AG09319 (cell line): ENCODE data around the gene UBE2QL1.

Experiments
- DNase-seq: peaks from one replicate; pipeline ENCODE4 v3.0.0-alpha.2; 2010; ENCODE audit warnings: low read depth; ENCODE audit errors: extremely low read depth
- CTCF ChIP-seq: IDR thresholded peaks from 2 replicates; pipeline ENCODE4 v1.5.1; 2011; ENCODE audit warnings: low read depth, mild to moderate bottlenecking, inconsistent platforms, low read length, moderate library complexity

UBE2QL1 gene

GRCh38 chr5:6491919-6492290 lies 43.2 kb downstream of the UBE2QL1 start:
- no peak for TF ChIP-seq CTCF
- no peak for DNase-seq

- no peak for TF ChIP-seq CTCF
- DNase-seq = no peak
Observed at GRCh38 chr5:6492934-6493333, 44.3 kb downstream of the UBE2QL1 start.

GRCh38 chr5:6493681-6494454 lies 45.2 kb downstream of the UBE2QL1 start:
- TF ChIP-seq CTCF = no peak
- DNase-seq = no peak

GRCh38 chr5:6494939-6495338 lies 46.3 kb downstream of the UBE2QL1 start:
- TF ChIP-seq CTCF = no peak
- no peak for DNase-seq

GRCh38 chr5:6495433-6496206 lies 47.0 kb downstream of the UBE2QL1 start:
- no peak for DNase-seq

GRCh38 chr5:6496207-6496584 lies 47.5 kb downstream of the UBE2QL1 start:
- no peak for TF ChIP-seq CTCF
- no peak for DNase-seq

More at GRCh38 chr5:6495433-6496206, 47.0 kb downstream of the UBE2QL1 start:
- TF ChIP-seq CTCF = no peak

GRCh38 chr5:6496636-6497035 lies 48.0 kb downstream of the UBE2QL1 start:
- no peak for DNase-seq
- TF ChIP-seq CTCF = no peak
